RCC 7860 (cell line): ENCODE results near the gene RUNDC3A.
"Not testable (repeated sequence)": the region's sequence is repeated elsewhere in the genome, so short reads cannot be mapped to it uniquely, and the experiment has no call there.

ENCODE experiments used
- DNase-seq: peaks from one replicate; pipeline ENCODE4 v3.0.0-alpha.2; 2015; ENCODE audit warnings: low spot score
- FAIRE-seq: peaks from 2 replicates; lab custom pipeline; 2012; peaks lifted over from hg19 to GRCh38; lab: Jason Lieb, UNC

RUNDC3A gene

GRCh38 chr17:44356241-44356640 is 47.8 kb downstream of the RUNDC3A start:
- DNase-seq, result no peak
- no peak for FAIRE-seq

DNA sequence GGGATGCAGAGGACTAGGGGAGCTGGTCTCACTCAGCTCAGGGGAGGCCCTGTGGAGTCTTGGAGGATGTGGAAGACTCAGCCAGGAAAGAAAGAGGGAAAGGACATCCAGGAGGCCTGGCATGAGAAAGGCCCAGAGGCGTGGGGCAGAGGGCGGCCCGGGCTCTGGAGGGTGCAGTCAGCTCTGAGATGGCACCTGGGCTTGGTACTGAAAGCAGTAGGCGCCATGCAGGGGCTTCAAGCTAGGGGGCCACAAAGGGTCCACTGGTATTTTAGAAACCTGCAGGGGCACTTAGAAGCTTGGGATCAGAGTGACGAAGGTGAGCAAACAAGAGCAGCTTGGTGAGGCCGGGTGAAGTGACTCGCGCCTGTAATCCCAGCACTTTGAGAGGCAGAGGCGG is 49.7 kb downstream of the RUNDC3A start:
- no peak for DNase-seq
- no peak for FAIRE-seq

DNA sequence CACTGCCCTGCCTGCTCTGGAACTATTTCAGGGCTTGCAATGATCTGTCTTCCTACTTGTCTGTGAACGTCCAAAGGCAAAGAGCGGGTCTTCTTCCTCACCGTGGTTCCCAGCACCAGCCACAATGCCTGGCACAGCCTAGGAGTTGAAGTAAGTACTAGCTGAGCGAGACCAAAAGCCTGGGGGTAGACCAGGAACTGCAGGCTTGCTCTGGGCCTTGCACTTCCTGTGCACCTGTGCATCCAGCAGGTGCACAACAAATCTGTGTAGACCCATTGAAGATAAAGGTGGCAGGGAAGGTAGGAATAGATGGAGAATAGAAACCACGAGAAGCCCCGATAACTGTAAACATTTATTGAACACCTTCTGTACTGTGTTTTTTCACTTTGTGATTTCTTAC is 50.6 kb downstream of the RUNDC3A start:
- DNase-seq, result no peak
- no peak for FAIRE-seq

- no peak for DNase-seq
- no peak for FAIRE-seq
These were observed 51.2 kb downstream of the RUNDC3A start for GRCh38 chr17:44359458-44360143.

- no peak for FAIRE-seq
- no peak for DNase-seq
These were observed 51.7 kb downstream of the RUNDC3A start for GRCh38 chr17:44360144-44360533.

DNA sequence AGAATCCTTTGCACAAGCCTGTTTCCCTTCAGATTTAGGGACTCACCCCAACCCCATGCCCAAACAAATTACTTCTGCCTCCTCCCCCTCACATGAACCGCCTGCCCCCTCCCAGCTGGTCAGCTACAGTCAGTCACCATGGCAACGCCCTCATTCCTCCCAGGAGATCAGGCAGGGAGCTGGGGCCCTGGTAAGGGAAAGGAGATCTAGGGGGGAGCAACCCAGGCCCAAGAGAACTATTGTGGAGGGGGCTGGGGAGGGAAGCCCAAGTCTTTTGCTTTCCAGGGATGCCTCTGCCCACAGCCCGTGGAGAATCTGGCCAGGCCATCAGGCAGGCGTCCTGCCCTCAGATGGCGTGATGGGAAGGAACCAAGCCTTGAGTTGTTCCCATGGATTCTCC is 52.4 kb downstream of the RUNDC3A start:
- no peak for DNase-seq
- FAIRE-seq, result no peak

DNA sequence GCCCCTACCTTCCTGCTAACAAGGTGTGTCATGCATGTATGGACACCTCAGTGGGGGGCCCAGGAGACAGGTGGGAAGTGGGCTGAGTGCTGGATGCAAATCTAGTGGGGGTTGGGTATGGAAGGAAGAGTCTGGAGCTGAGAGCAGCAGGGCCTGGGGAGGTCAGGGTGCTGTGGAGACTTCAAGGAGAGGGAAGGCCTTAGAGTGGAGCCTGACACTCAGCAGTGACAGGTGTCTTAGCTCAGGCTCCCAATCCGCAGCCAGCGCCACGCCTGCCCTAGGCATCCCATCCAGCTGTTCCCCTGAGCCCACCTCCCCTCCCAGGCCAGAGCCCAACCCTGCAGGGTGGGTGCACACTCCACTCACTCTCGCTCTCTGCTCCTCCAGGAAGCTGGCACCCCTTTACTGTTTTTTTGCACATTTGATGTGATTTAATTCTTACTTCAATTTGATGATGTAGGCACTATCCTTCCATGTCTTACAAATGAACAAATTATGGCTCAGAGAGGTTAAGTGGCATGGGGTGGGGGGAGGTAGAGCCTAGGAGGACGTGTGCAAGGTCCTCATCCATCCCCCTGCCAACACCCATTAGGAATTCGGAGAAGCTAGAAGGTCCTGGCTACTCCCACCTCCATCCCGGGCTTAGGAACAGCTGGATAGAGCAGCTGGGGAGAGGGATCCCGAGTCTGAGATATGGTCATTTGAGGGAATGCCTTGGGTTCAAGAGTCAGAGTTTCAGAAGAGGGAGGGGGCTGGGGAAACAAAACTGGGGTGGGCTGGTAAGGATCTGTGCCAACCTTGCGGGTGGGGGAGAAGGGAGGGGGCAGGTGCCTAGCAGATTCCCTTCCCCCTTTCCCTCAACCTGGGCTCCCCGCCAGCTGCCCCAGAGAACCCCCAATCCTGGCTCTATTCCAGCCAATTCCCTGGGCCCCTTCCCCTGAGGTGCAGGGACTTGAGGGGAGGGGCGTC is 53.2 kb downstream of the RUNDC3A start:
- FAIRE-seq (no peak), DNase-seq (no peak)

DNA sequence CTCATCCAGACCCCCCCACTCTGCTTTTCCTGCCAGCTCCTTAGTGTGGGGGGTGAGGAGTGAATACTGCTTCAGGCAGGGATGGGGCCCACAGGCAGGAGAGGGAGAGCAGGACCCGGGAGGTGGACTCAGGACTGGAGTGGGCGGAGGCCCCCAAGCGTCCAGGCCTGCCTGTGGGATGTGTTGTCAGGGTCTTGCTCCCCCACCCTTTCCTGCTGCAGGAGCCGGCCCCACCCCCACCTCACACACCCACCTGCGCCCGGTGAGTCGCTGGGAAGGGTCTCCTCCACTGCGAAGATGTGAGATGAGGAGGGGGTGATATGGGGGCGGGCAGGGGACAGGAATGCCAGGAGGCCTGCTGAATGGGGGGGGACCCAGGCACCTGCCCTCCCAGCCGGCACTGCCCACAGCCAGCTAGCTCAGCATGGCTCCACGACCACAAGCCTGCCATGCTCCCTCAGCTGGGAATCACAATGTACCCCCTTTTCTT is 54.1 kb downstream of the RUNDC3A start:
- DNase-seq (no peak), FAIRE-seq (no peak)

GRCh38 chr17:44362949-44363612 is 54.7 kb downstream of the RUNDC3A start:
- FAIRE-seq, result no peak
- no peak for DNase-seq

DNA sequence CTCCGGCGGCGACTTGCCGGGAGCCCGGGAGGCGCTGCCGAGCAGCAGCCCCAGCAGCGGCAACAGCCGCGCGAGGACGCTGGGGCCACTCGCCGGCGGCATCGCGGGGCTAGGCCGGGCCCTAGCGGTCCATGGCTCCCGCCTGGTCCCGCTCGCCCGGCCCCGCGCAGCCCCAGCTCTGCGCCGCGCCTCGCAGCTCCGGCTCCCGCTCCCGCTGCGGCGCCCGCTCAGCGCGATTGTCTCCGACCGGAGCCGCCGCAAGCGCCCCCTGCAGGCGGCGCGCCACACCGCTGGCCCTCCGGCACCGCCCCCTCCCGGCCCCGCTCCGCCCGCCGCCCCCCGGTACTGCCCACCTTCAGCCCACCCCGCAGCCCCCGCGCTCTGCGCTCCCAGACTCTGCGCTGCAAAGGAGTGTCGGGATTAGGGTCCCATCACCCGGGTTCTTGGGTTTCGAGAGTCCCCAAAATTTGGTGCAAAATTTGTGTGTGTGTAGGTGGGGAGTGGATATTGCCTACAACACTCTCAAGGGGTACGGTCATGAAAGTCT is 55.3 kb downstream of the RUNDC3A start, which contains the start of gene FAM171A2:
TSS of gene FAM171A2 (minus strand) at position 241 of the 547 bp plus-strand sequence. CDS start at position 102, 139 bp downstream.
- FAIRE-seq (no peak), DNase-seq (peak; percentile 12)

DNA sequence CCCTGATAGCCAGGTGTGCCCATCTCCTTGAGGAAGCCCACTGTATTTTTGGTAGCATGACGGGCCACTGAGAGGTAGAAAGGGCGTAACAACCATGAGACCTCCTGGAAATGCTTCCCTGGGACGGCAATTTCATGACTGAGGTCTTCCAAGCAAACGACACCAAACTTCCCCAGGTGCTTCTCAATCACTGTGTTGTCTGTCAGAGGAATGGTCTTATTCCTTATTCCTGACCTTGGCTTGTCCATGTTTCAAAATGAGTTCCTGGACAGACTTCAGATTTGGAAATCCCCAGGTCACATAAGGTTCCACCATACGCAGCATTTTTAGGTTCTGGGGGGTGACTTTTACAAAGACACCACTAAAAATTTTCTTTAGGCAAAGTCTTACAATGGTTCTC is 56.6 kb downstream of the RUNDC3A start:
- not testable (repeated sequence) for FAIRE-seq, DNase-seq

- FAIRE-seq, result no peak
These were observed 59.0 kb downstream of the RUNDC3A start for GRCh38 chr17:44367231-44367979.

More at GRCh38 chr17:44367231-44367979, 59.0 kb downstream of the RUNDC3A start:
- DNase-seq, result no peak
